NCI-H82 treated with DMSO at 0.1 percent for 48 hours (cell line): Measurements from ENCODE around the gene DHRS7B.
"Not testable (repeated sequence)": the region's sequence is repeated elsewhere in the genome, so short reads cannot be mapped to it uniquely, and the experiment has no call there.

Source experiments
- DNase-seq: peaks from one replicate; lab custom pipeline; 2025; ENCODE audit not compliant: unreplicated experiment; lab: John Stamatoyannopoulos, UW

Gene DHRS7B, protein sequence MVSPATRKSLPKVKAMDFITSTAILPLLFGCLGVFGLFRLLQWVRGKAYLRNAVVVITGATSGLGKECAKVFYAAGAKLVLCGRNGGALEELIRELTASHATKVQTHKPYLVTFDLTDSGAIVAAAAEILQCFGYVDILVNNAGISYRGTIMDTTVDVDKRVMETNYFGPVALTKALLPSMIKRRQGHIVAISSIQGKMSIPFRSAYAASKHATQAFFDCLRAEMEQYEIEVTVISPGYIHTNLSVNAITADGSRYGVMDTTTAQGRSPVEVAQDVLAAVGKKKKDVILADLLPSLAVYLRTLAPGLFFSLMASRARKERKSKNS

GRCh38 chr17:21126645-21127508, at the start of gene DHRS7B:
Gene DHRS7B, plus strand, starts transcription at chr17:21126964. Its CDS starts 8 bp downstream, at chr17:21126972.
- DNase-seq: peak; percentile 96

GRCh38 chr17:21077281-21077680, 49.5 kb upstream of the DHRS7B start:
- no peak for DNase-seq

GRCh38 chr17:21078016-21078780, 48.6 kb upstream of the DHRS7B start:
- DNase-seq: no peak

DNA sequence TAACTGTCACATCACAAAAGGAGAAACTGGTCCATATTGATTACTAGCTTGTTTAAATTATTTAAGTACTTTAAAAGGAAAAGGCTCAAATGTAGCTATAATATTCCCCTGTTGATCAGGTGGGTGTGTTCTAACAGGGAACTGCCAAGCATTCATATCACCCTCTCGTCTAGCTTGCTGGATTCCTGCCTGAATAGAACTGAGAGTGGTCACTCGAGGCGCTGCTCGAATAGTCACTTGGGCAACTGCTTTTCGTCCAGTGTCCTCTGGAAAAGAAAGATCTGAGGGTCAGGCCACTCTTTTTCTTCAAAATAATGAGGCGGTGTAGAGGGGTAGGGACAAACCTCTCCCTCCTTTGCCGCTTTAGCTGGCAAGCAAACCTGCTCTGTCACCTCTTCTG, 47.6 kb upstream of the DHRS7B start:
- no peak for DNase-seq

- no peak for DNase-seq
Measured at GRCh38 chr17:21082001-21082436, 44.7 kb upstream of the DHRS7B start.

DNA sequence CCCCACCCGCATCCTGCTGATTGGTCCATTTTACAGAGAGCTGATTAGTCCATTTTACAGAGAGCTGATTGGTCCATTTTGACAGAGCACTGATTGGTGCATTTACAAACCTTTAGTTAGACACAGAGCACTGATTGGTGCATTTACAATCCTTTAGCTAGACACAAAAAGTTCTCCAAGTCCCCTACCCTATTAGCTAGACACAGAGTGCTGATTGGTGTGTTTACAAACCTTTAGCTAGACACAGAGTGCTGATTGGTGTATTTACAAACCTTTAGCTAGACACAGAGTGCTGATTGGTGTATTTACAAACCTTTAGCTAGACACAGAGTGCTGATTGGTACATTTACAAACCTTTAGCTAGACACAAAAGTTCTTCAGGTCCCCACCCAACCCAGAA, 41.5 kb upstream of the DHRS7B start:
- not testable (repeated sequence) for DNase-seq

GRCh38 chr17:21085707-21086106, 41.1 kb upstream of the DHRS7B start:
- no peak for DNase-seq

DNA sequence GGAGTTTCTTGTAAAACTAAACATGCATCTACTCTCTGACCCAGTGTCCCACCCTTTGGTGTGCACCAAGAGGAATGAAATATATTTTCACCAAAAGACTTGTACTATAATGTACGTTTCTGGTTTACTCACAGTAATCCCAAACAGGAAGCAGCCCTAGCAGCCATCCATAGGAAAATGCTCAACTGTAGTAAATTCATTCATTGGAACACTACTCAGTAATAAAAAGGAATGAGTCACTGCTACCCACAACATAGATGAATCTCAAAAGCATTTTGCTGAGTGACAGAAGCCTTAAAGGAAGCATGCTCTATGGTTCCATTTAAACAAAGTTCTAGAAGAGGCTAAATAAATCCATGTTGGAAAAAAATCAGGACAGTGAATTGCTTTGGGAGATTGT, 37.6 kb upstream of the DHRS7B start:
- no peak for DNase-seq

DNA sequence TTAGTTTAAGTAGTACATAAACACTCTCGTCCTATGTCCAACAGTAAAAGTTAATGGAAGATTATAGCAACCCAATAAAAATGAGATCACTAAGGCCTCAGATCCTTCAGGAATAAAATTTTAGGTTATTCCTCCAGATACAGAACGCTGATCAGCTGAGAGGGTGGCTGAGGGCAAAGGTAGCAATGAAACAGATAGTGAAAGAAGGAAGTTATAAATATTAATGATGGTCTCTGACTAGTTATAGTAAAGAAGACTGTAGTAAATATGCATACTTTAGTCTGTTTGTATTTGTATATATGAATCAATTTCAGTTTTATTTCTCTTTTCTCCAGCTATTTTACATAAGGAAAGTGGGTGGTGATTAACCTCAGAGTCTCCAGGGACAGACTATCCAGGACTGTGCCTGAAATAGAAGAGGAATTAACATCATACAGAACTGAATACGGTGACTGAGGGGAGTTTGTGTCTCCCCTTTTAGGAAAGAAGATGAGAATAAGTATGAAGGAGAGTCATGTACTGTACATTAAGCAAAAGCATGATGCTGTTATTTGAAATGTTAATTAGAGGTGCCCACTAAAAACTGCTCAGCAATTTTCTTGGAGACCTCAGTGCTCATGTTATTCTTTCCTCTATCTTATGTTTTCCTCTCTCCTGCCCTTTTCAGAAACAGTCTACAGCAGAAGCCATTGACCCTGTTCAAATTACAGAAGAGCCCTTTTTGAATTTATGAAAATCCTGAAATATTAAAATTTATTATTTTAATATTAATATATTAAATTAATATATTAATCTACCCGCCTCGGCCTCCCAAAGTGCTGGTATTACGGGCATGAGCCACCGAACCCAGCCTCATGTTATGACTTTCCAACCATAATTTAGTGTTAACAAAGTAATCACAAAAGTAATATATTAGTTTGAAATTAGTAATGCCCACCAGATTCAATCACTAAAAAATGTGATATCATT, 36.5 kb upstream of the DHRS7B start:
- DNase-seq: no peak

GRCh38 chr17:21090902-21091618, 35.7 kb upstream of the DHRS7B start:
- no peak for DNase-seq

GRCh38 chr17:21094298-21094704, 32.5 kb upstream of the DHRS7B start:
- no peak for DNase-seq

GRCh38 chr17:21095735-21096134, 31.0 kb upstream of the DHRS7B start:
- no peak for DNase-seq

GRCh38 chr17:21096874-21097273, 29.9 kb upstream of the DHRS7B start:
- no peak for DNase-seq

- peak; percentile 98 for DNase-seq
Measured at GRCh38 chr17:21098934-21099689, 27.7 kb upstream of the DHRS7B start.

DNA sequence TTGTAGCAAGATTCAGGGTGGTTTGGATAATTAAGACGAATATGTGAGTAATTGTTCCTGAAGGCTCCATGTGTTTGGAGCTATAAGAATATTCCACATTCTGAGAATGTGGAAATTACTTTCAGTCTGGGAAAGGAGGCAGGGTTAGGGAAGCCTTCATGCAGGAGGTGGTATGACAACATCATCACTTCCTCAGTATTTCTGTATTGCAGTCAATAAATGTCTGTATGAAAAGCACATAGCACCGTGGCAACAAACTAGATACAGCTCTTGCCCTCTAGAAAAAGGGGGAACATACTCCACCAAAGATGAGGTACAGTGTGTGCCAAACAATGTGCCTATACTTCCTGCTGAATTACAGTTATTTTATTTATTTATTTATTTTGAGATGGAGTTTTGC, 26.1 kb upstream of the DHRS7B start:
- DNase-seq: no peak

GRCh38 chr17:21104608-21105007, 22.2 kb upstream of the DHRS7B start:
- no peak for DNase-seq

DNA sequence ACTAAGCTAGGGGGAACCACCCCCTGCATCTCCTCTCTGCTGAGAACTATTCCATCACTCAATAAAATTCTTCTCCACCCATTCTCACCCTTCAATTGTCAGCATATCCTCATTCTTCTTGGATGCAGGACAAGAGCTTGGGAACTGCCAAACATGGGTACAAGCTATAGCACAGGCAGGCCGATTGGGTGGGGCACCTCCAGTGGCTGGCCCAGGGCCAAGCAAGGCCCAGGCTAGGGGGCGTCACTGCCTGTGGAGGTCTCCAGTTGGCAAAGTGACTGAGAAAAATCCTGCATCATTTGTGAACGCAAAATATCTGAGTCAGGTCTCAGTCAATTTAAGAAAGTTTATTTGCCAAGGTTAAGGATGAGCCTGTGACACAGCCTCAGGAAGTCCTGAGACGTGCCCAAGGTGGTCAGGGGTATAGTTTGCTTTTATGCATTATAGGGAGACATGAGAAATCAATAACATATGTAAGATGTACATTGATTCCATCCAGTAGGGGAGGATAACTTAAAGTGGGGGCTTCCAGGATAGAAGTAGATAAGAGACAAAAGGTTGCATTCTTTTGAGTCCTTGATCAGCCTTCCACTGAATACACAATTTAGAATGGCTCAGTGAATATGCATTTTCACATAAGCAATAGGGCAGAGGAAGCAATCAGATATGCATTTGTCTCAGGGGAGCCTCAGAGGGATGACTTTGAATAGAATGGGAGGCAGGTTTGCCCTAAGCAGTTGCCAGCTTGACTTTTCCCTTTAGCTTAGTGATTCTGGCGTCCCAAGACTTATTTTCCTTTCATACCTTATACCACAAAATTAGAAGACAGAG, 21.5 kb upstream of the DHRS7B start:
- DNase-seq: no peak

DNA sequence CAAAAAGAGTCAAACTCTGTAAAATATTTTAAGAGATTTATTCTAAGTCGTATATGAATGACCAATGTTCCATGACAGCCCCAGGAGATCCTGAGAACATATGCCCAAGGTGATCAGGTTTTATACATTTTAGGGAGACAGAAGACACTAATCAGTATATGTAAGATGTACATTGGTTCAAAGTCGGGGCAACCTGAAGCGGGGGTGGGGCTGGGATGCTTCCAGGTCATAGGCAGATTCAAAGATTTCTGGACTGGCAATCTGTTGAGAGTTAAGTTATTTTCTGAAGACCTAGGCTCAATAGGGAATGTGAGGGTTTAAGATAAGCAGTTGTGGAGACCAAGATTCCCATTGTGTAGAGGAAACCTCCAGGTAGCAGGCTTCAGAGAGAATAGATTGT, 20.4 kb upstream of the DHRS7B start:
- DNase-seq: no peak
